DMS53 treated with DMSO at 0.1 percent for 48 hours (cell line): ENCODE data around the gene GREB1L.

ENCODE experiments used
- DNase-seq: peaks from one replicate; lab custom pipeline; 2025; ENCODE audit not compliant: unreplicated experiment; lab: John Stamatoyannopoulos, UW

The GREB1L gene

GRCh38 chr18:21550510-21550970 lies 308.5 kb downstream of the GREB1L start:
- no peak for DNase-seq

DNA sequence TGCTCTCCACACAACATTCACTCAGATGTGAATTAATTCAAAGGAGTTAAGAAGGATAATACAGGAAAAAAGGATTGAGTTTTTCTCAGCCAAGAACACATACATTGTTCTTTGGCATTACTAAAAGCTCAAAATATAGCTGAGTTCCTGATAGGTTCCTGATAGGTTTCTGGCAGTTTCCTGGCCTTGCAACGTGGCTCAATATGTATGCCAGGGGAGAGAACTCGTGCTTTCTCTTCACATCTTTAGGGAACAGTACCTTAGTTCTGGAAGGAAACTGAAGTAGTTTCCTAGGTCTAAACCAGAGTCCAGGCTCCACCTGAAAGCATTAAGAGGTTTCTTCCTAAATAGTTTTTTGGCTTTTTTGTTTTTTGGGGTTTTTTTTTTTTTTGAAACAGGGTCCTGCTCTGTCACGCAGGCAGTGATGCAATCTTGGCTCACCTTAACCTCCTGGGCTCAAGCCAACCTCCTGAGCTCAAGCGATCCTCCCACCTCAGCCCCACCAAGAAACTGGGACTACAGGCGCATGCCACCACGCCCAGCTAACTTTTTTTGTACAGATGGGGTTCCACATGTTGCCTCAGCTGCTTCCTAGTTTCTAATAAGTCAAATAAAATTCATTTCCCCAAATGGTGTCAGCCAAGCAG lies 315.7 kb downstream of the GREB1L start:
- DNase-seq: no peak

GRCh38 chr18:21559195-21559594 lies 317.2 kb downstream of the GREB1L start:
- DNase-seq: no peak

DNA sequence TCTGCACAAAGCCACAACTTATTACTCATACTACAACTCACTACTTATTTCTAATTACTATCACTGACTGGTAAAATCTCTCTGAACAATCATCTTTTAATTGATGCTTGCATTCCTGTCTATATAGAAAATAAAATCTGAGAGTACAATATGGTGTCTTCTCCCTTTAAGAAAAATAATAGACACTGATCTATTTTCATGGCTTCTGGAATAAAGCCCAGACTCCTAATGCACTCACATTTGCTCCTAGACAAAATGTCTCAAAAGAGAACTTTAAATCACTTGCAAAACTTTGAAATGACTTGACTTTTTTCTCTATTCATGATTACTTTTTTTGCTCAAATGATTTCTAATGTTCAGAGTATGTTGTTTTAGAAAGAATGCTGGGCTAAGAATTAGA lies 329.7 kb downstream of the GREB1L start:
- DNase-seq: no peak
